Fibroblast of skin of abdomen (primary cell): ENCODE data around the gene PIP4P1.
A peak's percentile ranks its signal among the peaks of the same experiment; 100 is the strongest.

Experiments used
- DNase-seq: peaks from one replicate; pipeline ENCODE4 v3.0.0-alpha.2; 2013

PIP4P1 gene

GRCh38 chr14:20435582-20436362 is 25.5 kb downstream of the PIP4P1 start, which contains the start of gene KLHL33:
KLHL33 (minus strand) TSS chr14:20436166; CDS start chr14:20435811, 355 bp downstream.
- DNase-seq: no peak

DNA sequence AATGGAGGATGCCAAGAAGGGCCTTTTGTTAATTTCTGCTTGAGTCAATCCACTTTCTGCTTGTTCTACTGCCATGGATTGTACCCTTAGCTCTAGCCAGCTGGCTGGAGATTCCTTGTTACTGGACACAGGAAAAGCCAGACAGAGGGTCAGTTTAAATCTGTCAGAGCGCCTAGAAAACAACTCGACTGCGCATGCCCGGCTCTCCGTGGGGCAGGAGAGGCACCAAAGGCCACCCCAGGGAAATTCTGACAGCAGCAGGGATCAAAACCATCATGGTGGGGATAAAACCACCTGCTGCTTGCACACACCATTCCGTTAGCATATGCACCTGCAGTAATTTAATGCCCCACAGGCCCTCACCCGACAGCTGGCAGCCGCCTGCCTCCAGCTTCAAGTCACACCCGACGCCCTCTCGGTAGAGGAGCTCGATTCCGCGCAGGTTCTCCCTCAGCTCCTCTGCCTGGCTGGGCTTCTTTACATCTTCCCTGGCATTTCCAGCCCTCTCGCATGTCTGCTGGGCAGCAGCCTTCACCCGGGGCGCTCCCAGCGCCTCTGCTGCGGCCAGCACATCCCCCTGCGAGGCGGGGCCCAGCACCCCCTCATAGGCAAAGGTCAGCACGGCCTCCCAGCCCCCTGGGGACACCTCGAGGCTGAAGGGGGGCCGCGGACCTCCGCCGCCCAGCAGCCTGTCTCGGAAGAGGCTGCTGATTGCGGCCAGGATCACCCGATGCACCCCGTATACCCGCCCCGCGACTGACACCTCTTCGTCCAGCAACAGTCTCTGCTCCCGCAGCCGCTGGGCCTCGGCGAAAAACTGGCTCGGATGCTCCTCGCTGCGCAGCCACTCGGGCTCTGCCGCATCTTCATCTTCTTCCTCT is 26.3 kb downstream of the PIP4P1 start:
- DNase-seq: no peak

DNA sequence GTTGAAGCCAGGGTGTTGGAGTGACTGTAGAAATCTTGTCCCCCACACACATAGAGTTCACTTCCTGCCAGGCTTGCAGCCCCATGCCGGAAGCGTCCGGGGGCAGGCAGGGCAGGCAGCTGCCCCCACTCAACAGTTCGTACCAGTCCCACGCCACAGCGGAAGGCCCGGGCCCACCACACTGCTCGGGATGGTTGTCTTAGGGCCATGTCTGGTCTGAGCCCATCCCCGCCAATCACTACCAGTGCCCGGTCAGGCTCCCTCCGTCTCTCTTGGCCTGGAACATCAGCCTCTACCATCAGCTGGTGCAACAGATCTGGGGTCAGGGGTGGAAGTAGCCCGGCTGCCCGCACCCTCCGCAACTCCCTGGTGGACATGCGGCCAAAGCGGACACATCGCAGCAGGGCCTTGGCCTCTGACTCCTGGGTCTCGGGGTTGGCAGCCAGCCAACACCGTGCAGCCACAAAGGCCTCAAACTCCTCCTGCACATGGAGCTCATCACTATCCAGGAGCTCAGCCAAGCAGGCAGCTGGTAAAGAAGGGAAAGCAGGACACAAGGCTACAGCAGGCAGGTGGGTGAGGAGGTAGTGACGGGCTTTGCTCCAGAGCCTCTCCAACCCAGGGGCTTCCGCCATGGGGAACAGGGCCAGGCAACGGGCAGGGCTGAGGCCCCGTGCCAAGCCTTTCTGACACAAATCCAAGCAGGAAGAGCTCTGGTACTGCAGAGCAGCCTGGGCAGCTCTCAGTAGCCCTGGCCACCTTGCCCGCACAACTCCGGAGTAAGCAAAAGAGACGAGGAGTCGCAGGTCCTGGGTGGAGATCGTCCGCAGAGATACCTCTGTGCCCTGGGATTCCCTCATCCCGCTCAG is 31.2 kb downstream of the PIP4P1 start:
- no peak for DNase-seq

- DNase-seq: no peak
These were observed 32.4 kb downstream of the PIP4P1 start for GRCh38 chr14:20428802-20429201.

DNA sequence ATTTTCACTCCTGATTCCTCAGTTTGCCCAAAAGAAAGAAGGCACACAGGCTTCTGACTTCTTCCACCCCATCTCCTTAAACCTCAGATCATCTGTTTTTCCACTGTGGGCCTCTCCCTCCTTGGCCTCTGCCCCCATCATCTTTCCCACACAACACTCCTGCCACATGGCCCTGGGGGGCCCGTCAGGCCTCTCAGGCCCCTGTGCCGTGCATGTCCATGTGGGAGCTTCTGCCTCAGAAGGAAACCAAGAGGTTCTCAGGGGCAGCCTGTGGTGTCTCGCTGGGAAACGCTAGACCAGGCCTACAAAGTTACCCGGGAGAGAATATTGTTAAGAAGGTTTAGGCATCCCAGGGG is 33.2 kb downstream of the PIP4P1 start:
- DNase-seq: no peak

GRCh38 chr14:20427231-20428009 is 33.8 kb downstream of the PIP4P1 start:
- peak; percentile 45 for DNase-seq

DNA sequence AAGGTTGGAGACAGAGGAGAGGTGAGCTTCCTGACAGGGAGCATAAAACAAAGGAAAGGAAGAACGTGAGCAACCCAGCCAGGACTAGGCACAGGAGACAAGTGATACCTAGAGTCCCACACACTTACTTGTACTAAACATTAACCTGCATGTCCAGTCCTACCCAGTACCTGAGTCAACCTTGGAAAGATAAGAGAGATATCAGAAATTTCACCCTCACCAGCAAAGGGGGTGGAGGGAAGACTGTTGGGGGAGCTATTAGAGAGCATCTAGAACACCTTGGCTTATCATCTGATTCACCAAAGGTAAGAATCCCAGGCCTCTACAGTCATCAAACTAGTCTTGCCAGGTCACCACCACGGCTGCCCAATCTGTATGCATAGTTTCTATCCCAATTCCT is 36.4 kb downstream of the PIP4P1 start:
- no peak for DNase-seq

DNA sequence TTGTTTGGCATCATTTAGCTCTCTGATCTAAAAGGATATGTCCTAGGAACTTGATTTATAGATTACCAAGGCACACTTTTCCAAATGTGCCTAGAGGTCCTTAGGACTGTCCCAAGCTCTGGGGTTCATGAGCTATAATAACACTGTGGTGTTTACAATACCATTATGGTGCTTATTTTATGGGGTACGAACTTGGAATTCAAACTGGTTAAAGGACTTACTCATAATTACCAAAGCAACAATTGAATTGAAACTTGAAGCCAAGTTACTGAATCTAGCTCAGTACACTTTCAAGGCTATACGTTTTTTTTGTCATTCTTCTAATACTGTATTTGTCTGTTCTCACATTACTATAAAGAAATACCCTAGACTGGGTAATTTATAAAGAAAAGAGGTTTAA is 38.3 kb downstream of the PIP4P1 start:
- no peak for DNase-seq

DNA sequence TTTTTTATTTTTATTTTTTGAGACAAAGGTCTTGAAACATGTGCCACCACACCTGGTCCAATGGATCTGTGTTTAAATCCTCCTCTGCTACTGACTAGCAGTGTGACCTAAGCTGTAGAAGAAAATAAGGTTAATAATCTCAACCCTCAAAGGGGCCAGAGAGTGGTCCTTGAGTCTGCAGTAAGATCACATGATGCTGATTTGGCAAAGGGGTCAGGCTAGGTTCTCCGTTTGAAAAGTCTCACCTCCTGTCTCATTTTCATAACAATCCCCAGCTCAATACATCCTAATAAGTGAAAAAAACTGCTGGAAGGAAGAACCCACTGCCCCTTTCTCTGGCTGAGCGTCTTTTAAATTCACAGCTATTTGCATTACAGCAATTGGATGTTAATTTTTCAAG is 40.0 kb downstream of the PIP4P1 start:
- no peak for DNase-seq

DNA sequence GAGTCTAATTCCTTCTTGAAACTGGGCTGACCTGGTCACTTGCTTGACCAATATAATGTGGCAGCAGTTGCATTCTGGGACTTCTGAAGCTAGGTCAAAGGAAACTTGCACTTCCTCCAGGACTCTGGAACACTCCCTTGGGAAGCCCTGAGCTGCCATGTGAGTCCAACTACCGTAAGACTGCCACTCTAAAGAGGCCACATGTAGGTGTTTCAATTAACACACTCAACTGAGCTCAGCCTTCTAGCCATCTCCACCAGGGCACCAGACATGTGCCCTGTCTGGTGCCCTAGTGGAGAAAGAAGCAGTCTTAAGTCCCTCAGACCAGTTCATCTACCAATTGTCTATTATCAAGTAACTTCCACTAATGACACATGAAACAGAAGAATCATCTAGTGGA is 41.8 kb downstream of the PIP4P1 start:
- no peak for DNase-seq

DNA sequence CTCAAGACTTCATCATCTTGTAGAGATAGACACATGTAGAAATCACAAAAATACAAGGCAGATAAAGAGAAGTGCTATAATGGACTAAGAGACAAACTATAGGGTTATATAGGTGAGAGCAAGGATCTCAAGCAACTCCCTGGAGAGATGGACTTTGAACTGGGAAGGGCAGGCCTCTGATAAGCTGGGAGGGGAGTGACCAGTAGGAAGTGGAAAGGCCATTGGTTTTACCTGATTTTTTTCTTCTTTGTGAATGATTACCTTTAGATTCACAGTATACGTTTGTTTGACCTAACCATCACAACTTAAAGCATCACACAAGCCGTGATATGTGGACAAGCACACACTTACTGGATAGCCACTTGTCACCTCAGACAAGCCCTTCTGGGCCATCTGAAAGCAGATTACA is 42.7 kb downstream of the PIP4P1 start:
- no peak for DNase-seq

DNA sequence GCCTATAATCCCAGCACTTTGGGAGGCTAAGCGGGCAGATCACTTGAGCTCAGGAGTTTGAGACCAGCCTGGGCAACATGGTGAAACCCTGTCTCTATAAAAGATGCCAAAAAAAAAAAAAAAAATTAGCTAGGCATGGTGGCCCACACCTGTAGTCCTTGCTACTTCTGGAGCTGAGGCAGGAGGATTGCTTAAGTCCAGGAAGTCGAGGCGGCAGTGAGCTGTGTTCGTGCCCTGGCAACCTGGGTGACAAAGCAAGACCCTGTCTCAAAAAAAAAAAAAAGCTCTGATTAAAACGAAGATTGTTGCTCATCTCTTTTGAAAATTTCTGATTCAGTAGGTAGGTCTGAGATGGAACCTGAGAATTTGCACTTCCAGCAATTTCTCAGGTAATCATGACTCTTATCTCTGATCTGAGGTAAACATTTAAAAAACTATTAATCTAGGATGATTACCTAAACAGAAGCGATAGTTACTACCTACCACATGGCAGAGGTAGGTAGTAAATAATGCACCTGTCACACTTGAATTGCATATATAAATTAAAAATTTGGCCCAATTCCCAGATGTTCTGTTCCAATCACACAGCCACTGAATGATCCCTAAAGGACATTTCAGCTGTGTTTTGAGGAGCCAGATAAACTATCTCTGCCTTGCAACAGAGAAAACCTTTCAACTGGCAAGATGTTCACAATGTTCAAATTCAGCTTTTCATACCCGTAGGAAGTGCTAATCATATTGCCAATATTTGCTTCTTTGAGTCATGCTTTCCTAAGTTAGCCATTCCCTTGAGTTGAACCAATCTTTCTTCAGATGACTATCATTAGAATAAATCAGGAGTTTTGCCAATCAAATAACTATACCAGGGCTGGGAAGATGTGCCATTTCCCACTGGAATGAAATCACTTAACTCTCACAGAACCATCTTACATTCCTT is 43.7 kb downstream of the PIP4P1 start:
- no peak for DNase-seq

DNA sequence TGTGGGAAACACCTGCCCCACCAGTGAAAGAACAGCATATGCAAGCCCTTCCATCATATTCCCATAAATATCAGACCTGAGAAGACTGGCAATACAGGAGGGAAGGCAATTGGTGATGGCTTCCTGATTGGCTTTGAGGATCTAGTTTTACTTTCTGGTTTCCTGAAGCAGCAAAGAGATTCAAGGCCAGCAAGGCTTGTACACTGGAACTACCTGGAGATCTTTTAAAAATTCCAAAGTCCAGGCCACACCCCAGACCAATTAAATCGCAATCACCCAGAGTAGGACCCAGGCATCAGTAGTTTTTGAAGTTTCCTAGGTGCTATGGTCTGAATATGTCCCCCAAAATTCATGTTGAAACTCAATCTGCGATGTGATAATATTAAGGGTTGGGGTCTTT is 45.0 kb downstream of the PIP4P1 start:
- no peak for DNase-seq

DNA sequence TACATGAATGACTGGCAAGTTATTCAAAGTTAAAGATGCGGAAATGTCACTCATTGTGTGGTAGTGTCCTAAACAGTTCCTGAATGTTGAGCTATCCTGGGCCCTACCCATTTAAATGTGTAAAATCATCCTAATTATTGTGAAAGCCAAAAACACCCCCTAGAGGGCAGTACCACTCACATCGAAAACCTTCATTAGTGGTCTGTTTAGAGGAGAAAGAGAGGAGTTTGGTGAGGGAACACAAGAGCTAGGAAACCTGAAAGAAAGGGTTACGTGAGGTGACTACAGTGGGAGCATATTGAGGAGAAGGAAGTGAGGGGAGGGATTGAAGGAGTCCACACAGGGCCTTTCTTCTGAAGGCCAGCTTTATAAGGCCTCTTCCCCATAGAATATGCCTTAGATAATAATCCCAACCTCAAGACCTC is 45.4 kb downstream of the PIP4P1 start:
- peak; percentile 59 for DNase-seq

- DNase-seq: peak; percentile 12
These were observed 47.5 kb downstream of the PIP4P1 start for GRCh38 chr14:20413744-20414082.

GRCh38 chr14:20412876-20413743 is 48.1 kb downstream of the PIP4P1 start, which contains the start of gene TEP1:
TEP1 (minus strand) TSS chr14:20413501; CDS start chr14:20408439, 5,062 bp downstream.
- DNase-seq: peak; percentile 80

- DNase-seq: no peak
These were observed 48.8 kb downstream of the PIP4P1 start for GRCh38 chr14:20412411-20412810.

GRCh38 chr14:20409226-20409625 is 52.0 kb downstream of the PIP4P1 start:
- peak; percentile 71 for DNase-seq
